GM18520 (cell line): ENCODE results near the gene CYP4V2.
"Not testable (repeated sequence)": the region's sequence is repeated elsewhere in the genome, so short reads cannot be mapped to it uniquely, and the experiment has no call there.

Source experiments
- ATAC-seq: cut with Tn5 transposase; IDR thresholded peaks from one replicate; pipeline ENCODE4 v1.9.1; 2021; ENCODE audit not compliant: unreplicated experiment

Gene CYP4V2

GRCh38 chr4:186227744-186228513 is 36.6 kb downstream of the CYP4V2 start:
- ATAC-seq = no peak

DNA sequence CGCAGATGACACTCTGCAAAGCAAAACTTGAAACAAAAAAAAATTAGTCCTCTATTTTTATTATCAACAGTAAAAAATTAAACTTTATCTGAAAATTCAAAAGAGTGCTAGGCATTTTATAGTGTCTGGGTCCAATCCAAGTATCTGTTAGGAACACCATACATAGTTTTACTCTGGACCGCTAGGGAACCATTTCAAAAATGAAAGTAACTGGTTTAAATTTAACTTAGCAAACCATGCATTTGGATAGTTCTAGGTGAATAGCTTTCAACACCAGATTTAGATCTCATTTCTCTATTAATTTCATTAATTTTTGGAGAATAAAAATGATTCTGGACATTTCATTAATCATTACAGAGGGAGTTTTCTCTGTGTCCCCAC is 37.1 kb downstream of the CYP4V2 start:
- ATAC-seq = no peak

DNA sequence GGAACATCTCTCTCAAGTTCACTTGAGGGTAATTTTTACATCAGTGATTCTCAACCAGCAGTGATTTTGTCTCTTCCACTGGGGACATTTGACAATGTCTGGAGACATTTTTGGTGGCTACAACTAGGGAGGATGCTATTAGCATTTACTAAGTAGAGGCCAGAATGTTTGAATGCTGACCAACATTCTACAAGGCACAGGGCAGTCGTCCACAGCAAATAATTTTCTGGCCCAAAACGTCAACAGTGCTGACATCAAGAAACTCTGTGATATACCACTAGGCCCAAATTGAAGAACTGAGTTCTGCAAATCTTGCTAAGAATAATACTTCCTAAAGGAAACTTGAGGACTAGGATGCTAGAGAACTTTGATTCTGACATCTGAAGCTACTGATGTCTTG is 43.0 kb downstream of the CYP4V2 start:
- no peak for ATAC-seq

GRCh38 chr4:186236126-186236525 is 44.8 kb downstream of the CYP4V2 start:
- ATAC-seq = no peak

DNA sequence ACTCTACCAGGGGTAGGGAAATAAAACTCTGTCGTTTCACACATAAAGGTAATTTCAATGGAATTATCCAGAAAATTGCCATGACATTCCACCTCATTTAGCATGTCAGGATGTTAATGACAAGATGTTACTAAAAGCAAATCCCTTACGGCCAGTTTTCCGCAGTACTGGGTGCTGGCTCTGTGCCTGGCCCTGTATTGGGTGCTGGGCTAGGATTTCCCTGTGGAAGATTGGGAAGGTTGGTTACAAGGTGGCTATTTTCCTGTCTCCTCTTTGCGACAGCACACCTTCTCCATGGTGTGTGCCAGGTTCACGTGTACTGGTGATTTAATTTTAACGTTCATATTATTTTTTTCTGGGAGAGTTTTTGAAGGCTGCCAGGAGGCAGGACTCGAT is 49.1 kb downstream of the CYP4V2 start:
- no peak for ATAC-seq

- no peak for ATAC-seq
Measured at GRCh38 chr4:186240848-186241491, 49.6 kb downstream of the CYP4V2 start.

GRCh38 chr4:186241616-186242015 is 50.2 kb downstream of the CYP4V2 start:
- ATAC-seq = no peak

DNA sequence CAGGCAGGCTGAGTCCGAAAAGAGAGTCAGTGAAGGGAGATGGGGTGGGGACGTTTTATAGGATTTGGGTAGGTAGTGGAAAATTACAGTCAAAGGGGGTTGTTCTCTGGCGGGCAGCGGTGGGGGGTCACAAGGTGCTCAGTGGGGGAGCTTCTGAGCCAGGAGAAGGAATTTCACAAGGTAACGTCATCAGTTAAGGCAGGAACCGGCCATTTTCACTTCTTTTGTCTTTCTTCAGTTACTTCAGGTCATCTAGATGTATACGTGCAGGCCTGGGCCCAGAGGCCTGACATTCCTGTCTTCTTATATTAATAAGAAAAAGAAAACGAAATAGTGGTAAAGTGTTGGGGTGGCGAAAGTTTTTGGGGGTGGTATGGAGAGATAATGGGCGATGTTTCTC is 50.7 kb downstream of the CYP4V2 start:
- ATAC-seq = not testable (repeated sequence)

DNA sequence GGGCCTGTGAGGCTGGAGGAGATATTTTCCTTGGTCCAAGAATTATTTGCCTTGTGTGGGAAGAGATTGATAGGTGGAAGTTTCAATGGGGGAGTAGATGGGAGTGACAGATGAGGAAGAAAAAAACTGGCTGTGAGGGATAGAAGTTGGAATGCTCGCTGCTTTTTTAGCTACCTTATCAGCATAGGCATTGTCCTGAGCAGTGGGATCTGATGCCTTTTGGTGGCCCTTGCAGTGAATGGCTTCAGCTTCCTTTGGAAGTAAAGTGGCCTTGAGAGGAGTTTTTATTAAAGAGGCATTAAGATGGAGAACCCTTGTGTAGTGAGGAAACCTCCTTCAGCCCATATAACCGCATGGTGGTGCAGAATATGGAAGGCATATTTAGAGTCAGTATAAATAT is 52.0 kb downstream of the CYP4V2 start:
- no peak for ATAC-seq

DNA sequence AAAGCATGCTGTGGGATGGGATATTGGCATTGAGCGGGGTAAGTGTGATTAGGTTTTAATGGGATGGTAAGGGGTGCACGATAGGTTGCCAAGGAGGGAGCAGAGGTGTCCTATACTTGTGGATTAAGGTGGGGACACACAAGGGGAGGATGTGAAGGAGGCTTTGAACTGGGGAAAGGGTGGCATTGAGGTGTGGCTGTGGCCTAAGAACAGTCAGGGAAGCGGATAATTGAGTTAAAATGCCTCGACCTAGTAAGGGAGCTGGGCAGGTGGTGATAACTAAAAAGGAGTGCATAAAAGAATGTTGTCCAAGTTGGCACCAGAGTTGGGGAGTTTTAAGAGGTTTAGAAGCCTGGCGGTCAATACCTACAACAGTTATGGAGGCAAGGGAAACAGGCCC is 53.5 kb downstream of the CYP4V2 start:
- no peak for ATAC-seq

DNA sequence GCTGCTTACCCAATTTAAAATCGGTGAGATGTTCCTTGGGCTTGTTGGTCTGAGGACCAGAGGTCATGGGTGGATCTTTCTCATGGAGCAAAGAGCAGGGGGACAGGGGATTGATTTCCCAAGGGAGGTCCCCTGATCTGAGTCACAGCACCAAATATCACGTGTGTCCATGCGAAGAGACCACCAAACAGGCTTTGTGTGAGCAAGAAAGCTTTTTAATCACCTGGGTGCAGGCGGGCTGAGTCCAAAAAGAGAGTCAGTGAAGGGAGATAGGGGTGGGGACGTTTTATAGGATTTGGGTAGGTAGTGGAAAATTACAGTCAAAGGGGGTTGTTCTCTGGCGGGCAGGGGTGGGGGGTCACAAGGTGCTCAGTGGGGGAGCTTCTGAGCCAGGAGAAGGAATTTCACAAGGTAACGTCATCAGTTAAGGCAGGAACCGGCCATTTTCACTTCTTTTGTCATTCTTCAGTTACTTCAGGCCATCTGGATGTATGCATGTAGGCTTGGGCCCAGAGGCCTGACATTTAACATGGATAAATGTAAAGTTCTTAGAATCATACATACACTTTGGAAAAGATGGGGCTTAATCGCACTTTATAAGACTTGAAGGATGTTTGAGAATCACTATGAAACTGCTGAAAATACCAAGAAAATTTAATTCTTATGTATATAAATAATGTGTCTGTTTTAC is 55.8 kb downstream of the CYP4V2 start:
- ATAC-seq = not testable (repeated sequence)

DNA sequence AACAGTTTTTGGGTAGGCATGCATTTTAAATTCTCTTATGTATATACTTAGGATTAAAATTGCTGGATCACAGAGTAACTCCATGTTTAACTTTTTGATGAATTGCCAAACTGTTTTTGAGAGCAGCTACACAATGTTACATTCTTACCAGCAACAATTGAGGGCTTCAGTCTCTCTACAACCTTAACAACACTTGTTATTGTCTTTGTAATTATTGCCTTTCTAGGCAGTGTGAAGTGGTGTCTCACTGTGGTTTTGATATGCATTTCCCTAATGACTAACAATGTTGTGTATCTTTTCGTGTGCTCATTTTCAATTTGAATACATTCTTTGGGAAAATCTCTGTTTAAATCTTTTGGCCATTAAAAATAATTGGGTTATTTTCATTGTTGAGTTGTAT is 57.3 kb downstream of the CYP4V2 start:
- no peak for ATAC-seq

GRCh38 chr4:186249785-186250754 is 58.7 kb downstream of the CYP4V2 start:
- ATAC-seq = no peak

DNA sequence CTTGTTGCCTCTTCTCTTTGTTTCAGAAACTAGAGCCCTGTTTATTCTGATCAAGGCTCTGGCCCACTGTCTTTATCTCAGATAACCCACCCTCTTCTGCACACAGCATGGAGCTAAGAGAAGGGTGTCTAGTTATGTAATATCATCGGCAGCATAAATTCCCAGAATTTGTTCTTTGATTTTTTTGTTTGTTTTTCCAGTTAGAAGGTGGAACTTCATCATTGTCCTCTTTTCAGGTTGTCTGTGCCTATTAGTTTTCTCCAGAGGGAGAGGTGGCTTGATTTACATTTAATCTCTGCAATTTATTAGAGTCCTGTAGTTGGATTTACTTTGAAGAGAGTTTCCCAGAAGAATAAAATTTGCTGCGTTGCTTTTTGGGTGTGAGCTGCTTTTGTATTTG is 59.4 kb downstream of the CYP4V2 start:
- no peak for ATAC-seq

- ATAC-seq = no peak
Measured at GRCh38 chr4:186255122-186255521, 63.8 kb downstream of the CYP4V2 start.

DNA sequence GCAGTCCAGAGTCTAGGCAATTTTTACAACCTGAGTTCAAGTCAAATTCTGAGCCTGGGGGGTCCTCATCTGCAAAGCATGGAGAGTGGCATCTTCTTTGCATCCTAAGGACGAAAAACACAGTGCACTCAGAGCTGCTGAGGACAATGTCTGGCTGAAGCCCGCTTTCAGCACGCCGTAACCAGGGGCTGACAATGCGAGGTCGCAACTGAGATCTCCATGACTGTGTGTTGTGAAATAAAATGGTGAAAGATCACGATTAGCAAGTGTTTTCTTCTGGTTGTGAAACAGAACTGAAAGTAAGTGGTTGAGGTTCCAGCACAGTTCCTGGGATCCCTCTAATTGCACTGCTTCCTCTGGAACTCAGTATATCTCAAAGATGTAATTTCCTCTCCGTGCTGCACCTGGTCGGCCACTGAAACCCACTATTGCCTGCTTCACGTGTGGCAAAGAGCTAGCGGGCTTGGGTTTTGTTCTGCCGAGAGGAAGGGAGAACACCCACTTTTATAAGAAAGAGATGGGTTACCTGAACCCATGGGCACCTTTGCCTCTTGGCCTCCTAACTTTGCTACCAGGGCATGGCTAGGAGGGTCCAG is 66.9 kb downstream of the CYP4V2 start:
- ATAC-seq = no peak

GRCh38 chr4:186260117-186260503 is 68.7 kb downstream of the CYP4V2 start:
- ATAC-seq = no peak
